ENCODE measurements around the gene TOM1L2.
"Not testable (repeated sequence)": the region's sequence is repeated elsewhere in the genome, so short reads cannot be mapped to it uniquely, and the experiment has no call there.

The TOM1L2 gene

DNA sequence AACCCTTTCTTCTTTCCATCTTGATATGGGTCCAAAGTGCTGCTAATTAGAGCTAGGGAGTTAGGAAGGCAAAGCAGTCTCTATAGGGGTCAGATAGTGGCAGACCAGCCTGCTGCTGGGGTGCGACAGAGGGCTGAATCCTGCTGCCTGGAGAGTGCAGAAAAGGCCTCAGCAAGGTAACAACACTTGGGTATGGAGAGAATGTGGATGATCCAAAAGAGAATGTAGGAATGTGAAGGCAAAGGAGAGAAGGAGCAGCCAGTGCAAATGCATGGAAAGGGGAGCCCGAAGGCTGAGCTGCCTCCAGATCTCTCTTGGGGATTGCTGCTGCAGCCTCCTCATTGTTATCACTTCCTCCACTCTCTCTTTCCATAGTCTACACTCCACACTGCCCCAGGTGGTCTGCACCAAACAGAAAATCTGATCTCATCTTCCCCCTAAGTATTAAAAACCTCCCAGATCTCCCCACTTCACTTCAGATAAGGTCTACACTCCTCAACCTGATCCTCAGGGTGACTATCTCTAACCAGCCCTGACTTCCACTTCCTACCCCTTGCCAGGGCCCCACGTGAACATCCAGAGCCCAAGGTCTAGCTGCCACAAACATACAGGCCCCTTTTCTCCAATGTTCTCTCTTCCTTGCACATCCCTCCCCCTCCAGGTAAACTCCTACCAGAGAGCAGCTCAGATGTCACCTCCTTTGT, 28.8 kb downstream of the TOM1L2 start:
- no peak for DNase-seq (ENCODE audit: low spot score)

GRCh38 chr17:17942846-17943245, 29.4 kb downstream of the TOM1L2 start:
- DNase-seq (ENCODE audit: low spot score) = no peak

- no peak for DNase-seq (ENCODE audit: low spot score)
These were observed 31.2 kb downstream of the TOM1L2 start for GRCh38 chr17:17941015-17941414.

DNA sequence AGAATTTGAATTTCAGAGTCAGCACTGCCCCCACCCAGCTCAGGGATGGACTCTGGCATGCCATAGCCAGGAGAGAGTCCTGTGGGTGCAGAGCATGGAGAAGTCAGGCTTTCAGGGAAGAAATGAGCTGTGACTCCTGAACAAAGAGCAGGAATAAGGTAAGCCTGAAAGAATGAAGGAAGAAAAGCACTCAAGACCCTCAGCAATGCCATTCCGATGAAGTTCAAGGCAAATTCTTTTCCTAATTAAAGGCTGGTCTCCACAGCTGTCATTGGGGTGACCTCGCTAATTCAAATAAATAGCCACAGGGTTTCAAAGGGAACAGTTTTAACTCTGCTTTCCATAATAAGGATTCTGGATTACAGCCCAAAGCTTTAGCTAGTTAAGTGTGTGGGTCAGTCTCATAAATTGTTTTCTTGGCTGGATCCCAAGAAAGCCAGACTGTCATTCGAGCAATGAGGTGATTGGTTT, 31.7 kb downstream of the TOM1L2 start:
- DNase-seq (ENCODE audit: low spot score) = no peak

- DNase-seq (ENCODE audit: low spot score) = not testable (repeated sequence)
These were observed 32.3 kb downstream of the TOM1L2 start for GRCh38 chr17:17939941-17940340.

- no peak for DNase-seq (ENCODE audit: low spot score)
These were observed 33.7 kb downstream of the TOM1L2 start for GRCh38 chr17:17938388-17939107.

- no peak for DNase-seq (ENCODE audit: low spot score)
These were observed 34.2 kb downstream of the TOM1L2 start for GRCh38 chr17:17937958-17938357.

GRCh38 chr17:17937201-17937853, 34.9 kb downstream of the TOM1L2 start:
- no peak for DNase-seq (ENCODE audit: low spot score)

DNA sequence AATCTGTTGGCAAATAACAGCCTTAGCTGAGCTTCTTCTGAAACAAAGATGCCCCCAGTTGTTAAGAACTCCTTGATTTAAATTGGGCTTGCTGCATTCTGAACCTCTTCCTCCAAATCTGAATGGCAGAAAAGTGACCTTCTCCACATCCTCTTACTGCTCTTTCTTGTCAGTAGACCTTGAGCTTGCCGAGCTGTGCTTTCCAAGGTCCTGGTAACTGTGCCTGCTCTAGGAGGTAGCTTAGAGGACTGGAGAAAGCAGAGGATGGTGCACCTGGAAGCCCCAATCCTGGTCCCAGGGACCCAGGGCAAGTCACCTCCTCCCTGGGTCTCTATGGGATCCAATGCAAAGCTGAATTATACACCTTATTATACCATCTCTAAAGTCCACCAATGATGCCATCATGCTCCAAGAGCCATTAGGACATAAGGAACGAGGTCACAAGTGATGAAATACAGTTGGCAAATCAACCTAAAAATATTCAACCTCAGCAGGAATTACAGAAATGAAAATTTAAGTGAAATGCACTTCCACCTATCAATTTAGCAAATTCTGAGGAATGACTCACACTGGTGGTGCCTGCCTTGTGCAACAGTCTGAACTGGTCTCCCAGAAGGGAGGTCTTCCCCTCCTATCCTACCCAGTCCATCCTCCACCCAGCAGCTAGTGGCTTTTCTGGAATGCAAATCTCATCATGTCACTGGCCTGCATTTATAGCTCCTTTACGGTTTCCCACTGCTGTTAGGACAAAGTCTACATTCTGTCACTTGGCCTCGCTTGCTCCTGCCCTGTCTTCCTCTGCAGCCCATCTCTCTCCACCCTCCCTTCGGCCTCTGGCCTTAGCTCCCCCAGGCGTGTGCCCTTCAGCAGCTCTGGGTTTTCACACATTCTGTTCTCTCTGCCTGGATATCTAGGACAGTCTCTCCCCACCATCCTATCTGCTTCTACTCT, 36.6 kb downstream of the TOM1L2 start:
- DNase-seq (ENCODE audit: low spot score) = no peak

DNA sequence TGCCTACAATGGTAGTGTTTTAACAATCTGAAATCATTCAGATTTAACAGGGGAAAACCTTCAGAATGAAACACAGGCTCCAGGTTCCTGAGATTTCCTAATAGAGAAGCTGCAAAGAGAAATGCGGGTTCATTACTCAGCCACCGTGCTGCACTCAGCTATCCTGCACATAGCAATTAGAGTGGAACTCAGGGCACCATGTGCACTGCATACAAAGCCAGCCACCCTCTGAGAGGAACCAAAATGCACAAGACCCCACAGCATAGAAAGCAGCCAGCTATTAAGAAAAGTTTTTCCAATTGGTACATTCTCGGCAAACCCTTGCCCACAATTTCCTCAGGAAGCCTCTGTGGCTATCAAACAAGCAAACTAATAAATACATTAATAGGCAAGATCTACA, 37.4 kb downstream of the TOM1L2 start:
- no peak for DNase-seq (ENCODE audit: low spot score)

DNA sequence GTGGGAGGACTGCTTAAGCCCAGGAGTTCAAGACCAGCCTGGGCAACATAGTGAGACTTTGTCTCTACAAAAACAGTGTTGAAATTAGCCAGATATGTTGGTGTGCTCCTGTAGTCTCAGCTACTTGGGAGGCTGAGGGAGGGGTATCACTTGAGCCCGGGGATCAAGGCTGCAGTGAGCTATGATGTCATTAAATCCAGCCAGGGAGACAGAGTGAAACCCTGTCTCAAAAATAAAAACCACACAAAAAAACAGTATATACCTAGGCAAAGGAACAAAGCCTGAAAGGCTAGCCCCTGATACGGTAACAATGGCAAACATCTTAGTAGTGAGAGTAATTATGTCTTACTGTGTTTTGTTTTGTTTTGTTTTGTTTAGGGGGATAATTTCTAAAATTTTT, 38.0 kb downstream of the TOM1L2 start:
- DNase-seq (ENCODE audit: low spot score) = no peak

GRCh38 chr17:17933775-17934174, 38.4 kb downstream of the TOM1L2 start:
- DNase-seq (ENCODE audit: low spot score) = no peak

DNA sequence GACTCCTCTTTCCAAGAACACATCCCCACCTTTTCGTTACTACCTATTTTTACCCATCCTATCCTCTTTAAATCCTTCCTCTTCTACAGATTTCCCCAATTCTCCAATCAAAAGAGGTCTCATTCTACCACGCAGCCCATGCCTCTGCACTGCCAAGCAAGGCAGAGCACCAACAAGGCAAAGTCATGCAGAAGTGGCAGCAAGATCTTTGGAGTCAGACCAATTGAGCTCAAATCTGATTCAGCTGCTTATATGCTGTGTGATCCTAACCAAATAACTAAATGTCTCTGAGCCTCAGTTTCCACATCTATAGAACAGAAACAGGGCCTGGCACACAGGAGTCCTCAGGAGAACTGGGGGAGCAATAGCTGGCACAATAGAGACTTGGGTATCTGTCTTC, 41.0 kb downstream of the TOM1L2 start:
- DNase-seq (ENCODE audit: low spot score) = no peak

GRCh38 chr17:17930674-17931073, 41.5 kb downstream of the TOM1L2 start:
- DNase-seq (ENCODE audit: low spot score) = no peak

DNA sequence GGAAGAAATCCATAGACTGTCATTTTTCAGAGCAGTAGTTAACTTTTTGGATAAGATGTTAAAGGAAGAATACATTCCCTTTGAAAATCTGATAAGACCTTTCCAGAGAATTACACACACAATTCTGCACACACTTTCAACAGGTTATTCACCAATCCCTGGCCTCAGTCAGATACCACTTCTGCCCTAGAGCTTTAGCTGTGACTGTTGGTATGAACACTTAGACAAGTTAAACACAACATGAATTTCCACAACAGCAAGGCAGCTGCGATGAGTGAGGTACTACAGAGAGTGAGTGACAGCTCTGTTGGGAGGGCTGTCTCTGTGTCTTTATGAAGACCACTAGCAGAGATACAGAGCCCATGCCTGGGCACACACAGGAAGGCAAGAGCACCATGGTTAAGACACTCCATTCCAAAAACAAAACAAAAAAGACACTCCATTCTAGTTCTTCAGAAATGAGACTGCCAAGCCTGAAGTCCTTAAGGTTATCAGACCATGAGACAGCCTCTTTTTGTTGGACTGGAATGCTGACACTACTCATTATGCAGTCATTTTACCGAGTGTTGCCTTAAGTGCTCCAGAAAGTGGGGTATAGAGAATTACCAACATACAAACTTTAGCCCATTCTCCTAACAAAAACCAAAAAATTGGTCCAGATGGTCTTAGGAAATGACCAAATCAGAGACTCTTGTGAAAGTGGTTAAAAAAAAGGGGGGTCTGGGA, 42.4 kb downstream of the TOM1L2 start:
- DNase-seq (ENCODE audit: low spot score) = no peak

- no peak for DNase-seq (ENCODE audit: low spot score)
These were observed 43.6 kb downstream of the TOM1L2 start for GRCh38 chr17:17928398-17929287.

- DNase-seq (ENCODE audit: low spot score) = no peak
These were observed 45.3 kb downstream of the TOM1L2 start for GRCh38 chr17:17926840-17927449.

- no peak for DNase-seq (ENCODE audit: low spot score)
These were observed 46.2 kb downstream of the TOM1L2 start for GRCh38 chr17:17926036-17926435.

DNA sequence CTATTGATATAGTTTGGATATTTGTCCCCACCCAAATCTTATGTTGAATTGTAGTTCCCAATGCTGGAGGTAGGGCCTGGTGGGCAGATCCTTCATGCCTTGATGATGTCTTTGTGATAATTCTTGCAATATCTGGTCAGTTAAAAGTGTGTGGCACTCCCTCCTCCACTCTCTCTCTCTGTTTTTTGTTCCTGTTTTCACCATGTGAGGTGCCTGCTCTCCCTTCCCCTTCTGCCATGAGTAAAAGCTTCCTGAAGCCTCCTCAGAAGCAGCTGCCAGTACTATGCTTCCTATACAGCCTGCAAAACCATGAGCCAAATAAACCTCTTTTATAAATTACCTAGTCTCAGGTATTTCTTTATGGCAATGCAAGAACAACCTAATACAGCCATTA, 47.3 kb downstream of the TOM1L2 start:
- no peak for DNase-seq (ENCODE audit: low spot score)

Measured in D341Med (cell line).